IMR-90 (cell line): Measurements from ENCODE around the gene PGLYRP2. TPM values are rescaled to one million over a fixed set of nuclear protein-coding genes. Genes with fewer than 3 reads are reported as not detected.

Experiments
- ATAC-seq: fragments of 200-7000 bp; cut with Tn5 transposase; 2 replicates; pipeline ENCODE4 v1.9.1; 2020; ENCODE audit warnings: low read depth, mild to moderate bottlenecking, moderate library complexity
- BruUV-seq: library from RNA; stranded (reverse); fragments of 400-500 nt; replicated peaks from 2 replicates; lab custom pipeline; 2021; lab: Mats Ljungman, UMichigan
- CTCF ChIA-PET: fragments of 300-600 bp; formaldehyde crosslinking; extraction: SDS; loops from one replicate; lab custom pipeline; 2021; ENCODE audit warnings: antibody characterized with exemption; lab: Yijun Ruan, JAX
- POLR2A ChIA-PET: fragments of 300-600 bp; sonication (Branson Sonifier 250); formaldehyde crosslinking; loops from one replicate; lab custom pipeline; 2022; ENCODE audit warnings: antibody characterized with exemption; ENCODE audit not compliant: unreplicated experiment; lab: Charles Lee
- DNase-seq: peaks from one replicate; pipeline ENCODE4 v3.0.0; 2013
- H2AFZ ChIP-seq: replicated peaks from 2 replicates; pipeline ENCODE3; 2013; ENCODE audit warnings: low read length, mild to moderate bottlenecking; ENCODE audit not compliant: poor library complexity
- H2AK5ac ChIP-seq: 2 replicates; pipeline ENCODE4 v1.6.1; 2013; ENCODE audit warnings: low read depth, low read length, inconsistent platforms
- H2AK9ac ChIP-seq: replicated peaks from 2 replicates; pipeline ENCODE3; 2013; ENCODE audit warnings: mild to moderate bottlenecking, low read depth, low read length, moderate library complexity; ENCODE audit not compliant: poor library complexity
- H2BK120ac ChIP-seq: 2 replicates; pipeline ENCODE4 v1.6.1; 2013; ENCODE audit warnings: low read depth, low read length, inconsistent platforms
- H2BK15ac ChIP-seq: 3 replicates; pipeline ENCODE4 v1.6.1; 2013; ENCODE audit warnings: low read depth, low read length, inconsistent platforms
- H2BK20ac ChIP-seq: 2 replicates; pipeline ENCODE4 v1.6.1; 2013; ENCODE audit warnings: low read depth, mild to moderate bottlenecking, inconsistent platforms, low read length, moderate library complexity
- H2BK5ac ChIP-seq: 2 replicates; pipeline ENCODE4 v1.6.1; 2013; ENCODE audit warnings: mild to moderate bottlenecking, low read depth, low read length, inconsistent platforms; ENCODE audit not compliant: poor library complexity, severe bottlenecking
- H3K14ac ChIP-seq: replicated peaks from 2 replicates; pipeline ENCODE4 v1.6.1; 2013; ENCODE audit warnings: low read depth, low read length, inconsistent platforms
- H3K18ac ChIP-seq: 2 replicates; pipeline ENCODE4 v1.6.1; 2013; ENCODE audit warnings: low read depth, low read length, control low read depth
- H3K23ac ChIP-seq: 2 replicates; pipeline ENCODE4 v1.6.1; 2013; ENCODE audit warnings: low read depth, low read length, inconsistent platforms
- H3K27ac ChIP-seq: 2 replicates; pipeline ENCODE4 v1.5.1; 2013; ENCODE audit warnings: mild to moderate bottlenecking, control low read depth, low read length; ENCODE audit not compliant: insufficient read depth
- H3K27me3 ChIP-seq: 2 replicates; pipeline ENCODE4 v1.6.1; 2013; ENCODE audit warnings: low read length; ENCODE audit not compliant: control insufficient read depth, insufficient read depth
- H3K36me3 ChIP-seq: 2 replicates; pipeline ENCODE4 v1.6.1; 2013; ENCODE audit warnings: low read length, mixed read lengths; ENCODE audit not compliant: control insufficient read depth, insufficient read depth
- H3K4ac ChIP-seq: 2 replicates; pipeline ENCODE4 v1.6.1; 2013; ENCODE audit warnings: low read depth, low read length, inconsistent platforms
- H3K4me1 ChIP-seq: 2 replicates; pipeline ENCODE4 v1.6.1; 2013; ENCODE audit warnings: low read length, mixed read lengths; ENCODE audit not compliant: control insufficient read depth, insufficient read depth
- H3K4me2 ChIP-seq: 2 replicates; pipeline ENCODE4 v1.6.1; 2013; ENCODE audit warnings: low read depth, mild to moderate bottlenecking, control low read depth, low read length, moderate library complexity
- H3K4me3 ChIP-seq: 2 replicates; pipeline ENCODE4 v1.5.1; 2013; ENCODE audit warnings: low read depth, mild to moderate bottlenecking, control low read depth, low read length, moderate library complexity; ENCODE audit not compliant: insufficient read depth
- H3K56ac ChIP-seq: 2 replicates; pipeline ENCODE4 v1.6.1; 2013; ENCODE audit warnings: low read length, inconsistent platforms; ENCODE audit not compliant: insufficient read depth; ENCODE audit errors: extremely low read depth
- H3K79me1 ChIP-seq, 2 experiments: 2 replicates each; pipeline ENCODE4 v1.6.1; 2013; ENCODE audit warnings: low read length in 2 of 2, inconsistent platforms in 1 of 2, low read depth in 1 of 2
- H3K9ac ChIP-seq: 2 replicates; pipeline ENCODE4 v1.6.1; 2013; ENCODE audit warnings: low read depth, low read length, control low read depth
- H3K9me1 ChIP-seq: 2 replicates; pipeline ENCODE4 v1.6.1; 2013; ENCODE audit warnings: low read length, inconsistent platforms; ENCODE audit not compliant: insufficient read depth
- H3K9me3 ChIP-seq: 2 replicates; pipeline ENCODE4 v1.6.1; 2013; ENCODE audit warnings: low read length; ENCODE audit not compliant: control insufficient read depth, insufficient read depth
- H4K20me1 ChIP-seq: 2 replicates; pipeline ENCODE4 v1.6.1; 2013; ENCODE audit warnings: low read length, inconsistent platforms; ENCODE audit not compliant: insufficient read depth
- H4K5ac ChIP-seq: 2 replicates; pipeline ENCODE4 v1.6.1; 2013; ENCODE audit warnings: mild to moderate bottlenecking, low read depth, low read length, control low read depth
- H4K8ac ChIP-seq, 2 experiments: 2 replicates each; pipeline ENCODE4 v1.6.1; 2013; ENCODE audit warnings: low read depth in 2 of 2, low read length in 2 of 2, control low read depth in 1 of 2, inconsistent platforms in 1 of 2
- H4K91ac ChIP-seq: 2 replicates; pipeline ENCODE4 v1.6.1; 2013; ENCODE audit warnings: low read depth, low read length, inconsistent platforms; ENCODE audit not compliant: insufficient read depth
- BHLHE40 ChIP-seq: fragments of 150-350 bp; IDR thresholded peaks from 2 replicates; pipeline ENCODE4 v1.6.1; 2016; ENCODE audit warnings: mild to moderate bottlenecking, low read depth, low read length
- CEBPB ChIP-seq: IDR thresholded peaks from 2 replicates; pipeline ENCODE4 v1.6.1; 2012; ENCODE audit warnings: low read depth, low read length, improper control_type of control experiment
- CHD1 ChIP-seq: IDR thresholded peaks from 2 replicates; pipeline ENCODE4 v1.6.1; 2012; ENCODE audit warnings: low read depth, low read length, improper control_type of control experiment
- MAFK ChIP-seq: IDR thresholded peaks from 2 replicates; pipeline ENCODE4 v1.6.1; 2012; ENCODE audit warnings: low read depth, low read length, improper control_type of control experiment
- MAZ ChIP-seq: IDR thresholded peaks from 2 replicates; pipeline ENCODE4 v1.6.1; 2012; ENCODE audit warnings: low read depth, mild to moderate bottlenecking, low read length, improper control_type of control experiment, moderate library complexity, borderline replicate concordance
- MXI1 ChIP-seq: IDR thresholded peaks from 2 replicates; pipeline ENCODE4 v1.6.1; 2012; ENCODE audit warnings: low read depth, mild to moderate bottlenecking, low read length, moderate library complexity, borderline replicate concordance
- NFE2L2 ChIP-seq: fragments of 150-350 bp; IDR thresholded peaks from 2 replicates; pipeline ENCODE4 v1.6.1; 2016; ENCODE audit warnings: low read depth, mild to moderate bottlenecking, low read length
- POLR2A ChIP-seq: IDR thresholded peaks from 2 replicates; pipeline ENCODE4 v1.6.1; 2012; ENCODE audit warnings: mild to moderate bottlenecking, low read depth, low read length
- RAD21 ChIP-seq: IDR thresholded peaks from 2 replicates; pipeline ENCODE4 v1.6.1; 2012; ENCODE audit warnings: low read length, improper control_type of control experiment
- RCOR1 ChIP-seq: IDR thresholded peaks from 2 replicates; pipeline ENCODE4 v1.6.1; 2012; ENCODE audit warnings: mild to moderate bottlenecking, low read length, improper control_type of control experiment; ENCODE audit not compliant: insufficient replicate concordance
- RFX5 ChIP-seq: IDR thresholded peaks from 2 replicates; pipeline ENCODE4 v1.8.0; 2012; ENCODE audit warnings: low read depth, mild to moderate bottlenecking, low read length, moderate library complexity
- SMC3 ChIP-seq: fragments of 150-350 bp; IDR thresholded peaks from 2 replicates; pipeline ENCODE4 v1.6.1; 2016; ENCODE audit warnings: low read depth, mild to moderate bottlenecking, antibody characterized with exemption, low read length, moderate library complexity
- WGBS, 2 experiments: methylation state at CpG; one replicate each; pipeline versions ENCODE4 v1.1.5 to v1.1.7; 2013; ENCODE audit warnings: missing lambda C conversion rate in 2 of 2; ENCODE audit not compliant: insufficient read length in 1 of 2; ENCODE audit errors: extremely low coverage in 2 of 2; 5-methylcytosine and 5-hydroxymethylcytosine counted together
- dilution Hi-C: fragments of 300-500 bp; cut with HindIII; formaldehyde crosslinking; loops from one replicate; pipeline ENCODE4 v1.14.3; 2018; ENCODE audit warnings: low sequenced_read_pairs; ENCODE audit not compliant: unreplicated experiment
- in situ Hi-C: fragments of 300-500 bp; cut with MboI; formaldehyde crosslinking; loops from 3 replicates; pipeline ENCODE4 v1.14.3; 2019; ENCODE audit warnings: low sequenced_read_pairs, inconsistent platforms, mixed read lengths
- intact Hi-C: fragments of 100-400 bp; cut with micrococcal nuclease; formaldehyde crosslinking; loops from 2 replicates; pipeline ENCODE4 v1.10.0; 2022
- polyA plus RNA-seq, 3 experiments: library from polyadenylated mRNA; depleted of rRNA; stranded (reverse); fragments of >200 nt; gene quantifications; 2 replicates each; pipeline ENCODE4 v1.2.3, GENCODE V29; 2012; ENCODE audit warnings: low replicate concordance in 1 of 3
- total RNA-seq: library from RNA; depleted of rRNA; stranded (reverse); fragments of >200 nt; gene quantifications from 2 replicates; pipeline ENCODE4 v1.2.3, GENCODE V29; 2012
- TF ChIP-seq, protein P1 (sequence below): fragments of 150-350 bp; IDR thresholded peaks from 2 replicates; pipeline ENCODE4 v1.6.1; 2016; ENCODE audit warnings: low read depth, mild to moderate bottlenecking, low read length, moderate library complexity, borderline replicate concordance
- TF ChIP-seq, protein P2 (sequence below): conservative IDR thresholded peaks from 2 replicates; pipeline ENCODE4 v1.5.1; 2012; ENCODE audit warnings: mild to moderate bottlenecking, low read depth, low read length, improper control_type of control experiment
- TF ChIP-seq, protein P3 (sequence below): fragments of 150-350 bp; IDR thresholded peaks from 2 replicates; pipeline ENCODE4 v1.6.1; 2017; ENCODE audit warnings: mild to moderate bottlenecking, antibody characterized with exemption, low read length, low read depth

The PGLYRP2 gene
- total and polyA plus RNA-seq, 2 of the 4 experiments (the other 2 are of a cell fraction): not detected

DNA sequence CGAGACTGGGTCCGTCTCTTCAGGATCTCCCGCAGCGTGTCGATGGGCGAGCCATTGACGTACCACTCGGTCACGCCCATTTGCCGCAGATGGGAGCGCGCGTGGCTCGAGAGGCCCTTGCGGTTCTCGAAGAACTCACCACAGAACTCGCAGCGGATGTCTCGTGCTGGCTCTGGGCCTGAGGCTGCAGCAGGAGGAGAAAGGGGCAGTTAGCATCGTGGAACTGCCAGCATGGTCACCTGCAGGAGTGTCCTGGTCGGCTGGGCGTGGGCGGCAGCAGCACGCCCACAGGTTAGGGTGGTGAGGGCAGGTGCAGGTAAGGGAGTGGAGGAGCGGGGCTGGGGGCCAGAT is 52.0 kb downstream of the PGLYRP2 start:
- Histone ChIP-seq H2AFZ (no peak overlapping the region), H3K4me1 (peaks cover 16% of the 10 kb centered on the region), H2AK5ac (no peak overlapping the region), H4K20me1 (peaks cover 52% of the 10 kb centered on the region), H3K4me2 (no peak overlapping the region), H4K5ac (no peak overlapping the region), H3K18ac (no peak overlapping the region), H3K79me1 (peaks cover 15 to 67% of the 10 kb centered on the region in 2 experiments), H3K56ac (no peak overlapping the region), H3K9me1 (peaks cover 7% of the 10 kb centered on the region; the same call in 1 of the 2 replicates), H3K9me3 (peaks cover 5% of the 10 kb centered on the region; the same call in 1 of the 2 replicates), H3K4me3 (no peak overlapping the region), H2BK20ac (no peak overlapping the region), H2BK5ac (no peak overlapping the region), H3K4ac (no peak overlapping the region), H3K9ac (no peak overlapping the region), H2BK15ac (no peak overlapping the region), H3K36me3 (peaks cover 64% of the 10 kb centered on the region), H2BK120ac (no peak overlapping the region), H2AK9ac (no peak overlapping the region), H4K8ac (no peak overlapping the region), H3K27ac (no peak overlapping the region), H3K14ac (no peak overlapping the region), H4K91ac (no peak overlapping the region), H3K27me3 (no peaks in the 10 kb centered on the region), H3K23ac (no peak overlapping the region)
- in situ Hi-C loops: loop anchor here (25.0 kb wide), 1 partner anchor 865 kb away; the partner anchor contains the start of gene NDUFB7
- dilution Hi-C loops: no loop called here
- TF ChIP-seq MXI1 (no peak), RAD21 (no peak), CHD1 (no peak), SMC3 (no peak), BHLHE40 (no peak), NFE2L2 (no peak), POLR2A (no peak), MAFK (no peak), CEBPB (no peak), RCOR1 (no peak), RFX5 (no peak), MAZ (no peak)
- TF ChIP-seq, protein P1, sequence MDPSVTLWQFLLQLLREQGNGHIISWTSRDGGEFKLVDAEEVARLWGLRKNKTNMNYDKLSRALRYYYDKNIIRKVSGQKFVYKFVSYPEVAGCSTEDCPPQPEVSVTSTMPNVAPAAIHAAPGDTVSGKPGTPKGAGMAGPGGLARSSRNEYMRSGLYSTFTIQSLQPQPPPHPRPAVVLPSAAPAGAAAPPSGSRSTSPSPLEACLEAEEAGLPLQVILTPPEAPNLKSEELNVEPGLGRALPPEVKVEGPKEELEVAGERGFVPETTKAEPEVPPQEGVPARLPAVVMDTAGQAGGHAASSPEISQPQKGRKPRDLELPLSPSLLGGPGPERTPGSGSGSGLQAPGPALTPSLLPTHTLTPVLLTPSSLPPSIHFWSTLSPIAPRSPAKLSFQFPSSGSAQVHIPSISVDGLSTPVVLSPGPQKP: no peak
- TF ChIP-seq, protein P2, sequence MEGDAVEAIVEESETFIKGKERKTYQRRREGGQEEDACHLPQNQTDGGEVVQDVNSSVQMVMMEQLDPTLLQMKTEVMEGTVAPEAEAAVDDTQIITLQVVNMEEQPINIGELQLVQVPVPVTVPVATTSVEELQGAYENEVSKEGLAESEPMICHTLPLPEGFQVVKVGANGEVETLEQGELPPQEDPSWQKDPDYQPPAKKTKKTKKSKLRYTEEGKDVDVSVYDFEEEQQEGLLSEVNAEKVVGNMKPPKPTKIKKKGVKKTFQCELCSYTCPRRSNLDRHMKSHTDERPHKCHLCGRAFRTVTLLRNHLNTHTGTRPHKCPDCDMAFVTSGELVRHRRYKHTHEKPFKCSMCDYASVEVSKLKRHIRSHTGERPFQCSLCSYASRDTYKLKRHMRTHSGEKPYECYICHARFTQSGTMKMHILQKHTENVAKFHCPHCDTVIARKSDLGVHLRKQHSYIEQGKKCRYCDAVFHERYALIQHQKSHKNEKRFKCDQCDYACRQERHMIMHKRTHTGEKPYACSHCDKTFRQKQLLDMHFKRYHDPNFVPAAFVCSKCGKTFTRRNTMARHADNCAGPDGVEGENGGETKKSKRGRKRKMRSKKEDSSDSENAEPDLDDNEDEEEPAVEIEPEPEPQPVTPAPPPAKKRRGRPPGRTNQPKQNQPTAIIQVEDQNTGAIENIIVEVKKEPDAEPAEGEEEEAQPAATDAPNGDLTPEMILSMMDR: no peak
- TF ChIP-seq, protein P3, sequence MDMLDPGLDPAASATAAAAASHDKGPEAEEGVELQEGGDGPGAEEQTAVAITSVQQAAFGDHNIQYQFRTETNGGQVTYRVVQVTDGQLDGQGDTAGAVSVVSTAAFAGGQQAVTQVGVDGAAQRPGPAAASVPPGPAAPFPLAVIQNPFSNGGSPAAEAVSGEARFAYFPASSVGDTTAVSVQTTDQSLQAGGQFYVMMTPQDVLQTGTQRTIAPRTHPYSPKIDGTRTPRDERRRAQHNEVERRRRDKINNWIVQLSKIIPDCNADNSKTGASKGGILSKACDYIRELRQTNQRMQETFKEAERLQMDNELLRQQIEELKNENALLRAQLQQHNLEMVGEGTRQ: no peak
- intact Hi-C loops: no loop called here
- BruUV-seq: no TSS peak
- WGBS, 2 experiments: 99% methylated on average over 24 of the region's 25 CpGs; no CpG with 5 or more reads in 1 of the 2 experiments
- POLR2A ChIA-PET: no interaction called here
- no peak for DNase-seq
- CTCF ChIA-PET: no interaction called here
- ATAC-seq: no peak
